ENCODE measurements around the gene MDGA2.
"Not testable (repeated sequence)": the region's sequence is repeated elsewhere in the genome, so short reads cannot be mapped to it uniquely, and the experiment has no call there.

Gene MDGA2

DNA sequence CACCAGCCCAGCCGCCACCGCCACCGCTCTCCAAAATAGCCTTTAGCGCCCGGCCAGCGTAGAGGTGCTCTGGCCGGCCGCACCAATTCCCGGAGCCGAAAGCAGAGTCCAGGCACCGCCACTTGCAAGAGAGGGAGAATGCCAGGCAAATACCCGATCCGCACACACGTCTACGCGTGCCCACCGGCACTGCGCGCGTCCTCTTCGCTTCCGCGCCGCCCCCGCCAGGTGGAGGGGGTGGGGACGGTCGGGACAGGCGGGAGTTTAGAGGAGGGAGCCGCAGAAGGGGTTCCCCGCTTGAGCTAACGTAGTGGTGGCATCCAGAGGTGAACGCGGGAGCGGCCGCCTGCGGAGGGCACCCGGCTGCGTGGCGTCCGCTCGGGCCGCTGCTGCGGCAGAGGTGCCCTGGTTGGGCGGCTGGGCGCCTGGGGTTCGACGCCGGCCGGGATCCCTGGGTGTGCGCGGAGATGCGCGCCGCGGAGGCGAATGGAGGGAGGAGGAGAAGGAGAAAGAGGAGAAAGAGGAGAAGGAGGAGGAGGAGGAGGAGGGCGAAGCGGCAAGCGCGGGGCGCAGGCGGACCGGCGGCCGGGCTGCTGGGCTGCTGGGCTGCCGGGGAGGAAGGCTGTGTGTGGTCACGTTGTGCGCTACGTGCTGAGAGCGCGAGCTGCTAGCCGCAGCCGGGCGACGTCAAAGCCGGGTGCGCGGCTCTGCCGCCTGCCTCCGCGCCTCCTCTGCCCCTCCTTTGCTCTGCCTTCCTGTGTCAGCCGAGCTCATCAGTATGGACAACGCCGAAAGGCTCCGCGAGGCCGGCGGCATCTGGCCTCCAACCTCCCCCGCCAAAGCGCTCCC, at the start of gene MDGA2:
MDGA2 (minus strand) TSS at position 140 of the 849 bp plus-strand sequence.
- peak; percentile 81 for DNase-seq (ENCODE audit: low spot score)

DNA sequence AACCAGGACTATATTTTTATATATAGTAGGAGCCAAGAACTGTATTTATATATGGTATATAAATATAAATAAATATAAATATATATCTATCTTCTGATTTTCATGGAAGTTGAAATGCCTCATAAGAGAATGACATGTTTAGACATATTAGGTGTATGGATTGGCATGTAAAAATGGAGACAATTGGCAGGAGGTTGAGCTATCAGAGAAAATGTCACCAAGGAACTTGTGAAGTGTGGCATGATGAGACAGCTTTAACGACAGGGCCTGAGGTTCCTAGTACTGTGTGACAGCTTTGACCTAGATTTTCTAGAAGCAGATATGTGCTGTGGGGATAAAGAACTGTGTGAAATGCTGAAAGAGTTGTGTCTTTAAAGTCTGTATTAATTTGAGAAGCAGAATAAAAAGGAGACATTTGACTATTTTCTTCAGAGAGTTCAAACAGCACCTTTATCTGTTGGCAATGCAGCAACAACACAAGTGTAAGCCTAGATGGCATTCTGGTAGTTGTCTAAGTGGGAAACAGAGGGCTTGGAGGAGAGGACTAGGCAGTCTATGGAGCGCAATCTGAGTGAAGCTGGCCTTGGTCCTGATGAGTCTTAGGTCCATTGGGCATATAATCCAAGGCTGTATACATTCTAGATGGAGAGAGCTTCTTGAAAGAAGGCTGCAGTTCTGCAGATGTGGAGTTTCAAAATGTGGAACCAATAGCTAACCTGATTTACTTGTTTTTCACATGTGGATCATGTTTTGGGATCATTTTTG, 47.7 kb upstream of the MDGA2 start:
- DNase-seq (ENCODE audit: low spot score) = no peak

DNA sequence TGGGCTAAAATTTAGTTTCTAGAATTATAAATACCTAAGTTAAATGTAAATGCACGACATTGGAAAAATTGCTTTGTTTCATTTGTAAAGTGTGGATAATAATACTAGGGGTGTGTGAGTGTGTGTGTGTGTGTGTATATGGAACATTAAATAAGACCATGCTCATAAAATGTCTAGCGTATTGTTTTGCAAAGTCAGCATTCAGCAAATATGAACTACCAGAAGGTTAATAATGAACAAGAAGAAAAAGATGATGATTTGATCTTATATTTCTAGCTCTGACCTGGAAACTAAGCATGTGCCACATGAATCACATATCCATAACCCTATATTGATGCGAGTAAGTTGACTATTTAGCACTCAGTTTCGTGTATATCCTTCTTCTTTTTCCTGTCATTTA, 44.9 kb upstream of the MDGA2 start:
- DNase-seq (ENCODE audit: low spot score) = no peak

- no peak for DNase-seq (ENCODE audit: low spot score)
Observed at GRCh38 chr14:47715330-47715729, 39.9 kb upstream of the MDGA2 start.

DNA sequence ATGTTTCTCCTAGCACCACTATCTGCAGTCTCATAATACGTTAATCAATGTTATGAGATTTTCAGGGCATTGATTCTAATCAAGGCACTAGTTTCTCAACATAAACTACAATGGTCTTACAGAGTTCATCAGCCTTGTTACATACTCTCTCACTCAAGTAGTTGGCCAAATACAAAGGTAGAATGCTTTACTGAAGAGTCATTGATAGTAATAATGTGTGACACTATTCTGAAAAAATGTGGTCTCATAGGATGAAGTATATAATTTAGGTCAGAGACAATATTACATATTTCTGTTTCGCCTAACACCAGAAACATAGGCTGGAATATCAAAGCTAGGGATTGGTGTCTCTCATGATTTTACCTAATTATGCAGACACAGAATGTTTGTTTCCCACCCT, 35.2 kb upstream of the MDGA2 start:
- no peak for DNase-seq (ENCODE audit: low spot score)

DNA sequence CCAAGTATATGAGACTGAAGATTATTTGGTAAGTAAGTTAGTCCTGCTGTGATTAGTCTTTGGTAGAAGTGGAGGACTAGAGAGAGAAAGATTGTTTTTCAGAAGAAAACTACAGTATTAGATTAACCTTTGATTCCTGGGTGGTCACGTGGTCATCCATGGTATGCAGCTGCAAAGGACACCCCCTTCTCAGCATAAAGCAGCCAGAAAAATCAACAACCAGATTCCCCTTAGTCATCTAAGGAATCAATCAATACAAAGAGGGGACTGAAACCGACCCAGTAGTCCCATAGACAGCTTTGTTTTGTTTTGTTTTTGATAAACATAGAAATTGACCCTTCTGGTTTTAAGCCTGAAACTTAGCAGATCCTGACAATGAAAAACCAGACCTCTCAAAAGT, 30.3 kb upstream of the MDGA2 start:
- no peak for DNase-seq (ENCODE audit: low spot score)

DNA sequence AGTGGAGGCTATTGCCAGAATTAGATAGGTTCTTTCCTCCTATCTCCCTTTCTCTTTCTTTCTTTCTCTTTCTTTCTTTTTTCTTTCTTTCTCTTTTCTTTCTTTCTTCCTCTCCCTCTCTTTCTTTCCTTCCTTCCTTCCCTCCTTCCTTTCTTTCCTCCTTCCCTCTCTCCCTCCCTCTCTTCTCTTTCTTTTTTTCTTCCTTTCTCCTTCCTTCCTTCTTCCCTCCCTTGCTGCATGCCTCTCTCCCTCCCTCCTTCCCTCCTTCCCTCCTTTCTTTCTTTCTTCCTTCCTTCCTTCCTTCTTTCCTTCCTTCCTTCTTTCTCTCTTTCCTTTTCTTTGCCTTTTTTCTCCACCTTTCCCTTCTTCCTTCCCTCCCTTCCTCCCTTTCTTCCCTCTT, 16.4 kb upstream of the MDGA2 start:
- DNase-seq (ENCODE audit: low spot score) = no peak

DNA sequence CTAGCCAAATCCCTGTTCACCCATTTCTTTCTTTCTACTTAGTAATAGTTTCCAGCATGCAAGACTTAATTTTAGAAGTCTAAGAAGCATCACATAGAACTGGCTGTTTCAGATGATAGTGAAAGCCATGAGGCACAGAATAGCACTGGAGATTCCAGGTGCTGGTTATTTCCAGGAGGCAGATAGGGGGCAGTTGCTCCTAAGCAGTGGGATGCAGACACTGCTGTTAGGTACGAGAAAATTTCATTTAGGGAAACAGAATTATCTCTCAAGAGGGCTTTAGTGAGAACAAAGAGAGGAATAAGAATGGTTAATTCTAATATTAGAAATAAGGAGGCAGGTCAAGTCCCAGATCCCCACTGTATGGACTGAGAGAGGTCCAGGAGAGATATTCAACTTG, 3.6 kb upstream of the MDGA2 start:
- no peak for DNase-seq (ENCODE audit: low spot score)

DNA sequence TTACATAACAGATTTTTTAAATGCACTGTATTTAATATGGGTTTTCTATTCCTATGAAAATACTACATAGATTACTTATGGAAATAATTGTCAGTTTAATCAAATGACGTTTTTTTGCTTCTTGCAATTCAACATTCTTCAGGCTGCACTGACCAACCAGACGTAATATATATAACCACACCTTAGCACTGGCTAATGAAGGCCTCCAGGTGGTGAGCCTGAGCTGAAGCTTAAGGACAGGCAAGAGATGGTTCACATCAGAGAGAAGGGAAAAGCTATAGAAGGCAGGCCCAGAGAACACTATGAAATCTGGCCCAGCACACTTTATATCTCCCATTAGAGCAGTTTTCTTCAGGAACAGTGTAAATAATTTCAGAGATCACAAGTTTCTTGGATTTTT, 2.8 kb upstream of the MDGA2 start:
- no peak for DNase-seq (ENCODE audit: low spot score)

GRCh38 chr14:47676315-47676617, 861 bp upstream of the MDGA2 start:
- no peak for DNase-seq (ENCODE audit: low spot score)

- DNase-seq (ENCODE audit: low spot score) = peak; percentile 40
Observed at GRCh38 chr14:47674543-47675465, 601 bp downstream of the MDGA2 start.

- peak; percentile 30 for DNase-seq (ENCODE audit: low spot score)
Observed at GRCh38 chr14:47674148-47674542, 1.3 kb downstream of the MDGA2 start.

DNA sequence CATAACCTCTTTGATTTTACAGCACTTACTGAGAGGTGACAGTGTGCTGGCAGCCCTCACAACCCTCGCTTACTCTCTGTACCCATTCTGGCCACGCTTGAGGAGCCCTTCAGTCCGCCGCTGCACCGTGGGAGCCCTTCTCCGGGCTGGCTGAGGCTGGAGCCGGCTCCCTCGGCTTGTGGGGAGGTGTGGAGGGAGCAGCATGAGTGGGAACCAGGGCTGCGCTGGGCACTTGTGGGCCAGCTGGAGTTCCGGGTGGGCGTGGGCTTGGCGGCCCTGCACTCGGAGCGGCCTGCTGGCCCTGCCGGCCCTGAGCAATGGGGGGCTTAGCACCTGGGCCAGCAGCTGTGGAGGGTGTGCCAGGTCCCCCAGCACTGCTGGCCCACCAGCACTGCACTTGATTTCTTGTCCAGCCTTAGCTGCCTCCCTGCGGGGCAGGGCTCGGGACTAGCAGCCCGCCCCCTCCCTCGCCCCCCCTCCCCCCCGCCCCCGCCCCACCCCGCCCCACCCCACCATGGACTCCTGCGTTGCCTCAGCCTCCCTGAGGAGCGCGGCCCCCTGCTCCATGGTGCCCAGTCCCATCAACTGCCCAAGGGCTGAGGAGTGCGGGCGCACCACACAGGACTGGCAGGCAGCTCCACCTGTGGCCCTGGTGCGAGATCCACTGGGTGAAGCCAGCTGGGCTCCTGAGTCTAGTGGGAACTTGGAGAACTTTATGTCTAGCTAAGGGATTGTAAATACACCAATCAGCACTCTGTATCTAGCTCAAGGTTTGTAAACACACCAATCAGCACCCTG, 9.9 kb downstream of the MDGA2 start:
- DNase-seq (ENCODE audit: low spot score) = no peak

GRCh38 chr14:47662466-47662865, 12.9 kb downstream of the MDGA2 start:
- no peak for DNase-seq (ENCODE audit: low spot score)

DNA sequence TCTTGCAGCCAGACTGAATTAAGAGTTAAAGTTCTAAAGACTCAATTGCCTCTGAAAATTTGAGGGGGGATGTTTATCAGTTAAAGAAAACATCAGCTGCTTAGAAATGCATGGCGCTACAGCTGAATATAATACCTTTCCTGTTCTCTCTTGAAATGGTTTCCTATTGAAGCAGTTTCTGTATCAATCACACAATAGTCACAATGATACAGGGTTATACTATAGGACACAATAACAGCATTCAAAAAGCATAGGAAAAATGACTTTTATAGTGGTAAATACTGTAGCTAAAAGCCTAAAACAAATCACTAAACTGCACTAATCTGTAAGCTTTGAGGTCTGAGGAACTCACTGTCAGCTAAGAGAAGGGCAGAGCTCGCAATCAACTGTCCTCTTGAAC, 15.2 kb downstream of the MDGA2 start:
- DNase-seq (ENCODE audit: low spot score) = no peak

GRCh38 chr14:47658041-47658440, 17.4 kb downstream of the MDGA2 start:
- DNase-seq (ENCODE audit: low spot score) = no peak

DNA sequence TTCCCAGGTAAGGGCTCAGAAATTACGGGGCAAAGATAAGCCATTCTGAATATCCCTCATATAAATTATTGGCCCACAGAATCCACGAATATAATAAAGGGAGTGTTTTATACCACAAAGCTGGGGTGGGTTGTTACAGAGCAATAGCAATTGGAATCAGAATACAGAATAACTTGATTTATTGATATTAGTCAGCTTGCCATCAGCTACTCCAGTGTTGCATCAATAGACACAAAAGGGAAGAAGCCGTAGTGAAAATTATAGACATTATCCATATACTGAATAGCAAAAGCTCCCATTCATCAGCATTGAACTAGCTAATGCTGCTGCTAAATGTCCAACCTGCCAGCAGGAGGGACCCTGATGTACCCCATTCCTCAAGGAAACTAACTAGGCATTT, 18.3 kb downstream of the MDGA2 start:
- DNase-seq (ENCODE audit: low spot score) = no peak

DNA sequence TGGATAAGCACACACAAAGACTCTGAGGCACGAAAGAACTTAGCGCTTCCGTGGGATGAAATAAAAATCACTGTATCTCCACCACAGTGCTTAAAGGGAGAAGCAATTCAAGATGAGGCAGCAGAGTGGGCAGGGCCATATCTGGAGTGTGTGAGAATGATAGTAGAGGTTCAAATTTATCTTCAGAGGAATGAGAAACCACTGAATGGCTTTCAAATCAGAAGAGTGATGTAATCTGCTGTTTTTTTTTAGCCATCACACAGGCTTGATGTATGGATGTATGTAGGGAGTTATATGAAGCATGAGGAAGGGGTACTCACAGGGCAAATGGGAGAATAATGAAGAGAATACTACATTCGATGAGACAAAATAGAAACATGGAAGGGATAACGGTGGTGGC, 24.1 kb downstream of the MDGA2 start:
- DNase-seq (ENCODE audit: low spot score) = no peak

- DNase-seq (ENCODE audit: low spot score) = no peak
Observed at GRCh38 chr14:47637753-47638152, 37.7 kb downstream of the MDGA2 start.

GRCh38 chr14:47626151-47627035, 49.0 kb downstream of the MDGA2 start:
- no peak for DNase-seq (ENCODE audit: low spot score)

DNA sequence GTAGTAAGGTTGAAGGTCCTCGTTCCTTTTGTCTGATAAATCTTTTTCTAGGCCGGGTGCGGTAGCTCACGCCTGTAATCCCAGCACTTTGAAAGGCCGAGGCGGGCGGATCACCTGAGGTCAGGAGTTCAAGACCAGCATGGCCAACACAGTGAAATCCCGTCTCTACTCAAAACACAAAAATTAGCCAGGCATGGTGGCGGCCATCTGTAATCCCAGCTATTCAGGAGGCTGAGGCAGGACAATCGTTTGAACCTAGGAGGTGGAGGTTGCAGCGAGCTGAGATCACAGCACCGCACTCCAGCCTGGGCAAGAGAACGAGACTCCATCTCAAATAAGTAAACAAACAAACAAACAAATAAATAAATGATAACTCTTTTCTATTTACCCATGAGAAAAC, 51.3 kb downstream of the MDGA2 start:
- not testable (repeated sequence) for DNase-seq (ENCODE audit: low spot score)
